Brain microvascular endothelial cell (primary cell): ENCODE measurements around the gene HSD17B14.

Experiments
- DNase-seq: peaks from one replicate; pipeline ENCODE4 v3.0.0-alpha.2; 2020
- H3K27ac ChIP-seq: fragments of 250-450 bp; sonication (Bioruptor Pico); 2 replicates; pipeline ENCODE4 v1.5.1; 2020; ENCODE audit warnings: mild to moderate bottlenecking, moderate library complexity
- H3K27me3 ChIP-seq: fragments of 250-450 bp; sonication (Bioruptor Pico); replicated peaks from 2 replicates; pipeline ENCODE4 v1.5.1; 2020; ENCODE audit warnings: mild to moderate bottlenecking
- H3K36me3 ChIP-seq: fragments of 250-450 bp; sonication (Bioruptor Pico); replicated peaks from 2 replicates; pipeline ENCODE4 v1.5.1; 2020; ENCODE audit warnings: mild to moderate bottlenecking
- H3K4me3 ChIP-seq: 2 replicates; pipeline ENCODE4 v1.5.1; 2011; ENCODE audit warnings: low read depth, mild to moderate bottlenecking, control low read depth, low read length, moderate library complexity
- in situ Hi-C: cut with HindIII; loops from 2 replicates; pipeline ENCODE4 v1.10.0; 2017; ENCODE audit warnings: low sequenced_read_pairs, low pct_ligation_motif_present
- TF ChIP-seq, protein P1 (sequence below): IDR thresholded peaks from 2 replicates; pipeline ENCODE4 v1.5.1; 2011; ENCODE audit warnings: low read depth, mild to moderate bottlenecking, moderate library complexity, low read length, control low read depth, inconsistent platforms; ENCODE audit errors: missing control alignments

HSD17B14 gene

DNA sequence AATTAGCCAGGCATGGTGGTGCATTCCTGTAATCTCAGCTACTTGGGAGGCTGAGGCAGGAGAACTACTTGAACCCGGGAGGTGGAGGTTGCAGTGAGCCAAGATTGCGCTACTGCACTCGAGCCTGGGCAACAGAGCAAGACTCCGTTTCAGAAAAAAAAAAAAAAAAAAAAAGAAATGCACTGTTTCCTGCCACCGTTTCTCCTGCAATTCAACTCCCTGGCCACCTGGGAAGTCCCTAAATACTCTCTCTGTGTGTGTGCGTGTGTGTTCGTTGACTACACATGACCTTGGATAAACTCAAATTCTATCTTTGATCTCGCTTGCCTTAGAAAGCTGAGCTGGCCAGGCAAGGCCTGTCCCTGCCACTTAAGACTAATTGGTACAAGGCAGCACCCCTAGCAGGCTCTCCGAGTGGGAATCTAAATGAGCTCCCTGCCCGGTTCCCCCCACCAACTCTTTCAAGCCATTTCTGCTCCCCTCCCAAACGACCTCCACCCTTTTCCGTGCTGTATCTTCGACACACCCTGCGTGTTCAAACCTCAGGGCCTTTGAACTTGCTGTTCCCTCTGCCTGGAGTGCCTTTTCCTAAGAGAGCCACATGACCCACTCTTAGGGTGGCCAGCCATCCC lies 20.3 kb downstream of the HSD17B14 start:
- no peak overlapping the region for H3K4me3 ChIP-seq
- no peaks in the 10 kb centered on the region for H3K27me3 ChIP-seq
- TF ChIP-seq, protein P1, sequence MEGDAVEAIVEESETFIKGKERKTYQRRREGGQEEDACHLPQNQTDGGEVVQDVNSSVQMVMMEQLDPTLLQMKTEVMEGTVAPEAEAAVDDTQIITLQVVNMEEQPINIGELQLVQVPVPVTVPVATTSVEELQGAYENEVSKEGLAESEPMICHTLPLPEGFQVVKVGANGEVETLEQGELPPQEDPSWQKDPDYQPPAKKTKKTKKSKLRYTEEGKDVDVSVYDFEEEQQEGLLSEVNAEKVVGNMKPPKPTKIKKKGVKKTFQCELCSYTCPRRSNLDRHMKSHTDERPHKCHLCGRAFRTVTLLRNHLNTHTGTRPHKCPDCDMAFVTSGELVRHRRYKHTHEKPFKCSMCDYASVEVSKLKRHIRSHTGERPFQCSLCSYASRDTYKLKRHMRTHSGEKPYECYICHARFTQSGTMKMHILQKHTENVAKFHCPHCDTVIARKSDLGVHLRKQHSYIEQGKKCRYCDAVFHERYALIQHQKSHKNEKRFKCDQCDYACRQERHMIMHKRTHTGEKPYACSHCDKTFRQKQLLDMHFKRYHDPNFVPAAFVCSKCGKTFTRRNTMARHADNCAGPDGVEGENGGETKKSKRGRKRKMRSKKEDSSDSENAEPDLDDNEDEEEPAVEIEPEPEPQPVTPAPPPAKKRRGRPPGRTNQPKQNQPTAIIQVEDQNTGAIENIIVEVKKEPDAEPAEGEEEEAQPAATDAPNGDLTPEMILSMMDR: peak; percentile 5
- H3K27ac ChIP-seq: no peak overlapping the region
- H3K36me3 ChIP-seq: no peaks in the 10 kb centered on the region
- DNase-seq: no peak
- in situ Hi-C loops: no loop called here

DNA sequence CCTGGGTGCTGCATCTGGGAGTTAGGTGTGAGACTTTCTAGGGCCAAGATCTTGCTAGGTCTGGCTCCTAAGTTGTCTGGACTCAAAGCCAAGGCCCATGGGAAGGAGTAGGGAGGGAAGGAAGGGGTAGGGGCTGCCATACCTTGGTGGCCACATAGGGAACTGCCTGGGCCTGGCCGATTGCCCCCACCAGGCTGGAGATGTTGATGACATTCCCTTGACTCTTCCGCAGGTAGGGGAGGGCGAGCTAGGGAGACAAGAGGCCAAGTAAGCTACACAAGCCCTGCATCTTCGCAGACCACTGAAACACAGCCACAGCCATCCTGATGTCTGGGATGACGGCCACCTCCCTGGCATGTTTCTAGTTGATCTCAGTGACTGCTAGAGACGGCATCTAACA lies 21.4 kb downstream of the HSD17B14 start:
- no peak for DNase-seq
- TF ChIP-seq, protein P1: no peak
- H3K4me3 ChIP-seq: no peak overlapping the region
- no peaks in the 10 kb centered on the region for H3K27me3 ChIP-seq
- in situ Hi-C loops: no loop called here
- H3K36me3 ChIP-seq: no peaks in the 10 kb centered on the region
- H3K27ac ChIP-seq: no peak overlapping the region

DNA sequence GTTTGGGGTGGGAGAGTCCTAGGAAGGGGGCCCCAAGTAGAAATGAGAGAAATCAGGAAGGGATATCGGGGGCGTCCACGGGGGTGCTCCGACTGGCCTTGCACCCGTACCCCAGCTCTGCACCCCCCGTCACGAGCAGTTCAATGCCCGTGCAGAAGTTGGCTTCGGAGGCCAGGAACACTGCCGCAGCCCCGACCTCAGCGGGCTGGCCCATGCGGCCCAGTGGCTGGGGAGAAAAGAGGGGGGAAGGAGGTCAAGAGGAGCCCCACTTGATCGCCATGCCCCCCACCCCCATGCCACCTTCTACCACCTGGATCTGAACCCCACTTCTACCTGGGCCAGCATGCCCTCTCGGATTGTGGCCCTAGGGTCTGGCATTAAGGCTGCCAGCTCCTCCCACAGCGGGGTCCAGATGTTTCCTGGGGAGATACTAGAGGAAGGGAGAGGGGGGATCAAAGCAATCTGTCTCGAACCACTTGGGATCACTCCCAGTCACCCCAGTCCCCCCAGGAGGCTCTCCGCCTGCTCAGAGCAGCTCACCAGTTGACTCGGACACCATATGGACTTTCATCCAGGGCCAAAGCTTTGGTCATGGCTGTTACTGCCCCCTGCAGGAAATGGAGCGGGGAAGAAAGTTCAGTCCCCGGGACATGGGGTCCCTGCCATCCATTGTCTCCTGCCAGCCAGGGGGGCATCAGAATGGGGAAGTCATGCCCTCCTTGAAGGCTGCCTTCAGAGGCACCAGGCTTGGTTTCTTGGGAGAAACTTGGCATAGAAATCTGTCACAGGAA lies 23.0 kb downstream of the HSD17B14 start:
- no peak overlapping the region for H3K4me3 ChIP-seq
- H3K36me3 ChIP-seq: no peaks in the 10 kb centered on the region
- TF ChIP-seq, protein P1: peak; percentile 37
- in situ Hi-C loops: no loop called here
- no peak for DNase-seq
- no peaks in the 10 kb centered on the region for H3K27me3 ChIP-seq
- no peak overlapping the region for H3K27ac ChIP-seq

DNA sequence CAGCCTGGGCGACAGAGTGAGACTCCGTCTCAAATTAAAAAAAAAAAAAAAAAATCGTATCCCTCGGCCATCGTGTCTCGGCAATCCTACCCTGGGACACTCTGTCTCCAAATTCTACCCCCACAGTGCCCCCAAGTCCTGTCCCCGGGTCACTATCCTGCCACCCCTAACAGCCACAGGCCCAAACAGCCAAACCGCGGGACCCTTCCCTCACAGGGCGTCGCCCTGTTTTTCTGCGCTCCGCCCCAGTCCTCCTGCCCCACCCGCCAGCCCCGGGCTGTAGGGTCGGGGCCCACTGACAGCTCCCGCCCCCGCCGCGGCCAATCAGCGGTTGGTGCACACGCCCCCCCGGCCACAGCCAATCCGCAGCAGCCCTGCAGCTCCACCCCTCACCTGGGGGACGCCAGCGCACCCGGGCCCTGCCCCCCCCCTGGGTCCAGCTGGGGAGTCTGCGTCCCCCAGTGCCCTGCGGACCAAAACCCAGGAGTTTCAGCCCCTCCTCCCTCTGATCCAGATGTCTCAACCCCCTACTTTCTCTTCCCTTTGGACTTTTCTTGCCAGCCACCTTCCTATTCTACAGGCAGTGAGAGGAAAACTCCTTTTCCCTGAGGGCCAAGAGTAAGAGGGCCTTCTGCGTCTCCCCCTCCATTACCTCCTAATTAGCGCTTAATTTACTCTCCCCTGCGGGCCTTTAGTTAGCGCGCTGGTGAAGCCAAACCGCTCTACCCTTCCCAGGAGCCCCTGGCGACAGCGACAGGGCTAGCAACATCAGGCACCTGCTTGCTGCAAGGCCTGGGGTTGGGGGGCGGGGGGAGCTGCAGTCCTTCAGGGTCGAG lies 24.0 kb downstream of the HSD17B14 start:
- peak; percentile 23 for DNase-seq
- no peak overlapping the region for H3K27ac ChIP-seq
- no peaks in the 10 kb centered on the region for H3K36me3 ChIP-seq
- in situ Hi-C loops: no loop called here
- peak overlapping the region; percentile 41 for H3K4me3 ChIP-seq
- H3K27me3 ChIP-seq: no peaks in the 10 kb centered on the region
- TF ChIP-seq, protein P1: no peak

DNA sequence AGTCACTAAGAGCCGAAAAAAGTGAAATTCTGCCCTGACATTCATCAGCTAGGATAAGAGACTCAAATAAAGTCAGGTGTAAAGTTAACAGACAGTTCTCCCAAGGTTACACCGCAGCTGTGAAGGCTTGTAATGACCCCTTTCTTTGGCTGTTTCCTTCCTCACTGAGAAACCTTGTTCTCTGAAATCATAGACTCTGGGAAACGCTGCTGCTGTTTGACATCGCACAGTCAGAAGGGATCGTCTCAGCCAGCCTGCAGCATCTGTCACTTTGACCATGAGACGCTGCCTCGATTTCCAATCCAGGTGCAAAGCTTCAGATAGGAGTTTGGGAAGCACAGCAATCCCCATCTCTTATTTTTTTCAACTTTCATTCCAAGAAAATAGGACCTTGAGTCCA lies 26.1 kb downstream of the HSD17B14 start:
- in situ Hi-C loops: no loop called here

More for the DNA sequence above, 26.1 kb downstream of the HSD17B14 start:
- Histone ChIP-seq H3K4me3 (peak overlapping the region; percentile 69), H3K27ac (no peak overlapping the region), H3K36me3 (no peaks in the 10 kb centered on the region), H3K27me3 (no peaks in the 10 kb centered on the region)
- TF ChIP-seq, protein P1: no peak
- no peak for DNase-seq
